SW480 (cell line): Measurements from ENCODE around the gene MFRP.

Experiments used
- DNase-seq: peaks from one replicate; pipeline ENCODE4 v3.0.0-alpha.2; 2016; ENCODE audit warnings: low spot score

Gene MFRP

GRCh38 chr11:119359365-119360214 is 13.1 kb upstream of the MFRP start:
- DNase-seq, result no peak

GRCh38 chr11:119357074-119357473 is 10.6 kb upstream of the MFRP start:
- no peak for DNase-seq

DNA sequence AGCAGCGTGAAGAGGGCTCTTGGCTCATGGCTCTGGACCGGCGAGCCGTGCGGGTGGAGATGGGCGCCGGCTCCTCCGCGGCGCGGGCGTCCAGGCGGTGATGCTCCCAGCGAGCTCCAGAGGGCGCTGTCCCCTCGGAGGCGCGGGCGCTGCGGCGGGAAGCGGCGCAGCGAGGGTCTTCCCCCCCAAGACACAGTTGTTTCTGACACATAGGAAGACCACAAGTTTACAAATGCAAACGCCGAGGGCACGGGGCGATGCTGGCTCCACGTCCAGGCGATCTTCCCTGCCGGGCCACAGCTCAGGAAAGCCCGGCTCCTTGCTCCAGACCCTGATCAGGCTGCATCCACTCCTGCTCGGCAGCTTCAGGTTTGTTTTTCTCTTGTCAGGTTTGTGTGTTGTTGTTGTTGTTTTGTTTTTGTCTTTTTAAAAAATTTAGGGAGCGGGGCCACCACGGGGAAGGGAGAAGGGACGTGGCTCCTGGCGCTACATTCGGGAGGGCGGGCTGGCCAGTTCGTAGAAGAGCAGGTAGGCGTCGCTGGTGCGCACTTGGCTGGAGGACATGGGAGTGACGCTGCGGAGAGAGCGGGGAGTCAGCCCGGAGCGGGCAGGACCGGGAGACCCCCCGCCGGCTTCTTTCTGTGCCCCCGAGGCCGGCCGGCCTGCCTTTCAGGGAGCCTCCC is 10.0 kb upstream of the MFRP start:
- peak; percentile 80 for DNase-seq

DNA sequence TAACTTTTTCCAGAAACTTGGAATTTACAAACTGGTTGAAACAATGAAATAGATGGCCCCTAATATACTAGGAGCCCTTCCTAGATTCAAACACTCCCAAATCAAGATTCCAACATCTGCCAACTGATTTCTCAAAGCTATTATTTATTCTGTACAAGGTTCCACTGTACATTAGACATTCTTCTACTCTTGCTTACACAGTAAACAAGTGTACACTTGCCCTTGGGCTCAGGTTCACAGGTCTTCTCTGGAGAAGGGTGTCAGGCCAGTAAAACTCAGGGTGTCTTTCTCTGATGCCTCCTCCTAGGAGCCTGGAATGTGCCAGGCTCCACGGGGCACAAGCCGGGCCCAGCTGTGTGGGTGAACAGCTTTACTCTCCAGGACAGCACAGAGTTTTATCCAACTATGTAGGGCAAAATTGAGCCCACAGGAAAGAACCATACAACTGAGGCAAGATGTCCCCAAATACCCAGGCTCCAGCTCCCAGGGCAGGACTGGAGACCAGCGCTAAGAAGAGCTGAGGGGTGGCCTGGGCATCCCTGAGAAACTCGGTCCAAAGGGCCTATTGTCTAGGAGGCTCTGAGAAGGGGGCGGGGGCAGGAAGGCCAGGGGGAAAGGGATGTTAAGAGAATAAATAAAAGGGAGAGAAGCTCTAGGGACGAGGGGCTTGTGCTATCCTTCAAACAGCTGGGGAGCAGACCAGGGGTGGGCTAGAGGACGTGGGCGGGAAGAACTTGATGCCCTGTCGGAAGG is 8.8 kb upstream of the MFRP start:
- DNase-seq, result no peak

DNA sequence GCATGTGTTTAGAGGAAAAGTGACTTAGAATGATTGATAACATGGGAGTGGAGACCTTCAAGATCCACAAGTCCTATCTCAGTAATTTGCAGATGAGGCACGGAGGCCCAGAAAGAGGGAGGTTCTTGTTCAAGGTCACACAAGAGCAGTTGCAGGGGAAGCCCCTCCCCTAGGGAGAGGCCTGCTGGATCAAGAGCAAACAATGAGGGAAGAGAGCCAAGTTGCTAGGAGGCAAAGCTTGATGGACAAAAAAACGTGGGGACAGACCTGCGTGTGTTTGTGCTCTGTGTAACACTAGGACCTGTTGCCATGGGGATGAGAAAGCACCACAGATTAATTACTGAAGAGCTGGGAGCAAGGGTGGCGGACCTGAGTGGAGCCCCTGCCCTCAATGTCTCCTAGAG is 6.4 kb upstream of the MFRP start:
- DNase-seq, result no peak

DNA sequence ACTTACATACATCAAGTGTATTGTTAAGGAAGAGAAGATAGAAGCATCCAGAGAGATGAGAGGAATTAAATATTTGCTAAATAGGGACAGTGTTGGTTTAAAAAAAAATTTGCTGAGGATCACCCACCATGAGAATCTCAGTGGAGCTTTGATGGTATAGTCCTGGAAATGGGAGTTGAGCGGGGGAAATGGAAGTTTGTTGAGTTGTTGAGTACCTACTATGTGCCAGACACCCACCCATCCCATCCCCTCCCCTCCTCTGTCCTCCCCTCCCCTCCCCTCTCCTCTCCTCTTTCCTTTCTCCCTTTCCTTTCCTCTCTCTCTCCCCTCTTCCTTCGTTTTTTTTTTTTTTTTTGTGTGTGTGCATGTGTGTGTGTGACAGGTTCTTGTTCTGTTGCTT is 4.7 kb upstream of the MFRP start:
- no peak for DNase-seq

DNA sequence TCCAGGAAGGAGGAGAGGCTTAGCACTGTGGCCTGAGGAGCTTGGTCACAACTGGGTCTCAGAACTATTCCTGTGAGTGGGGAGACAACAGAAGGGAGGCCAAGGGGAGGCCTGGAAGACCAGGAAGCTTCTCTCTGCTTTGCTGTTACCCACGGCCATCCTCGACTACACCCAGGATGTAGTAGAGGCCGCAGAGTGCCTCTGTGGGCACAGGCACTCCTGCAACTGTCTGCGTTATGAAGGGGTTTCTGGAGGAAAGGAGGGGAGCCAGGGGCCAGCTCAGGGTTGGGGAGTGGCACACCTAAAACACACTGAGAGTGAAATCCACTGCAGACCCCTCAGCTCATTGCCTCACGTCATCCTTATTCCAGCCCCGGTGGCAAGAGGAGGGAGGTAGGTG is 3.8 kb upstream of the MFRP start:
- DNase-seq, result no peak

- no peak for DNase-seq
These were observed 1.6 kb upstream of the MFRP start for GRCh38 chr11:119347940-119348605.

GRCh38 chr11:119347242-119347641 is 737 bp upstream of the MFRP start:
- no peak for DNase-seq

DNA sequence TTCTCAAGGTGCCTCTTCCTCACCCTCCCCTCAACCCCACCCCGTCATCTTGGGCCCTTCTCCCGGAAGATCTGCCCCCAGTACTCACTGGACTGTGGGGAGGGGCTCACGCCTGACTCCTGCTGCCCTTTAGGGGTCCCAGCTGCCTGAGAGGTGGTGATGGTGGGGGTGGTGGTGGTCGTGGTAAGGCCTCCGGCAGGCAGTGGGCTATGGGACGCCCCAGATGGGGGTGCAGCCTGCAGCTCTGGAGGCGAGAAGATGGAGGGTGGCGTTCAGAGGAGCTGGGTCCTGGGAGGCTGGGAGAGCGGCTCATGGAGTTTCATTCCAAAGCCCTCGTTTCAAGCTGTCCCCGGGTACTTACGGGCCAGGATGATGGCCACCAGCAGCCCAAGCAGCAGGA is 820 bp downstream of the MFRP start:
- no peak for DNase-seq

- no peak for DNase-seq
These were observed 2.1 kb downstream of the MFRP start for GRCh38 chr11:119344291-119345010.

GRCh38 chr11:119343726-119344125 is 2.8 kb downstream of the MFRP start:
- DNase-seq, result no peak

GRCh38 chr11:119342362-119343130 is 4.0 kb downstream of the MFRP start:
- DNase-seq, result no peak

GRCh38 chr11:119342023-119342300 is 4.5 kb downstream of the MFRP start:
- no peak for DNase-seq

DNA sequence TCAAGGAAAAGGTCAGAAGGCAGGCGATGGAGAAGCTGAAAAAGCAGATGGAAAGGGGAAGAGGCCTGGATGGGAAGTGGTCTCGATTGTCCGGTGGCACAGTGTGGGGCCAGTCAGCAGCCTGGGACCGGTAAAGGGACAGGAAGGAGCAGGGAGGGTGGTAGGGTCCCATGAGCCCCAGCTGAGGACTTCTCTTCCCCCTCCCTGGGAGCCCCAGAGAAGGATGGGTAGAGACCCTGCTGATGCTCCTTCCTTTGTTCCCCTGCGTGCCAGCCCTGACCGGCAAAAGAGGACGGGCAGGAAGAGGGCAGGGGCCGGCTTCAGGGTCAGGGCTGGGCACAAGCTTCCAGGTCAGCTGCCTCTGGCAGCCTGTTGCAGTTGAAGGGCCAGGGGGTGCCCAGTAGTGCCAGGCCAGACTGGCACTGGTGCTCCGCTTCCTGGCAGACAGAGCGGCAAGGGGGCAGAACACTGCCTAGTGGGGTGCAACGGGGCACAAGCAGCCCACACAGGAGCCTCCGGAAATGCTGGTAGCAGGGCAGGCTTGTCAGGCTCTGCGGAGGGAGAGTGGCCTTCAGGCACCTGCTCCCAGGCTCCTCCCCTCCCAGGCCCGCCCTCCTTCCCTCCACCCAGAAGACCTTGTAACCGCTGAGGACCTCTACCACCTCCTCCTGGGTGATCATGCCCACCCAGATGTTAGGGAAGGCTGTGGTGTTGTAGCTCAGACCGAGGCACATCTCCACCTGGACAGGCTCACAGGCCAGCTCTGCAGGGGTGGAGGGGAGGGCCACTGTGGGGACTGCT is 5.1 kb downstream of the MFRP start:
- DNase-seq, result no peak

DNA sequence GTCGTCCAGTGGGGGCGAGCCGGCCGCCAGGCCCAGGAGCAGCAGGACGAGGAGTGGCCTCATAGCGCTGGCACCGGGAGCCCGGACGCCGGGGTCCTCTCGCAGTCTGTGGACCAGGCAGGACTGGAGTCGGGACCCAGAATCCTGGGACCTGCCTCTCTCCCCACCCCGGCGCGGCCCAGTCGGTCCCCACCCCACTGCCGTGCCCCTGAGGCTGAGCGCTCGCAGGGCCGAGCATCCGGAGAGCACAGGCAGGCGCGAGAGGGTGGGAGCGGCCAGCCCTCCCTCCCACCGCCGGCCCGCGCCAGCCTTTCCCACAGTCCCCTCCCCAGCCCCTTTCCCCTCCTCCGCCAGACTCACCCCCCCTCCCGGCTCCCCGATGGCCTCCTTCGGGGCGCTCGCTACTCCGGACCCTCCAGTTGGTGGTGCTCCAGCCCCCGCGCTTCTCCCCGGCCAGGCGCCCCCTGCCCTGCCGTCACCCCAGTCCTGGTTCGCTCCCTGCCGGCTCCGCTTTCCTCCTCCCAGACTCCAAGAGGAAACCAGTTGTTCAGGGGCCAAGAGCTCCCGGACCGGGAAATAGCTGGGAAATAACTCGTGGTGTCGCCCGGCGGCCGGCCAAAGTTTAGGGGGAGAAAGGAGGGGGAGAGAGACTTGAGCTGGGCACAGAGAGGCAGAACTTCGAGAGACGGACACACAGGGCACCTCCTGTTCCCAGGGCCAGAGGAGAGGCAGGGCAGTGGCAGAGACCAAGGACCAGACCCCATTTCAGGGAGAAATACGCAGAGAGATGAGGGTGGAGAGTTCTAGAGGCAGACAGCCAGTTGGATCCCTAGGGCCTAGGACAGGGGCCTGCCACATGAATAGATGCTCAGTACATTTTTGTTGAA is 5.9 kb downstream of the MFRP start, which contains the start of gene C1QTNF5:
Gene C1QTNF5 (minus strand): TSS at position 549 of the 887 bp plus-strand sequence. CDS start 486 bp downstream, at position 63.
- no peak for DNase-seq

GRCh38 chr11:119339589-119340334 is 6.7 kb downstream of the MFRP start:
- DNase-seq, result no peak

DNA sequence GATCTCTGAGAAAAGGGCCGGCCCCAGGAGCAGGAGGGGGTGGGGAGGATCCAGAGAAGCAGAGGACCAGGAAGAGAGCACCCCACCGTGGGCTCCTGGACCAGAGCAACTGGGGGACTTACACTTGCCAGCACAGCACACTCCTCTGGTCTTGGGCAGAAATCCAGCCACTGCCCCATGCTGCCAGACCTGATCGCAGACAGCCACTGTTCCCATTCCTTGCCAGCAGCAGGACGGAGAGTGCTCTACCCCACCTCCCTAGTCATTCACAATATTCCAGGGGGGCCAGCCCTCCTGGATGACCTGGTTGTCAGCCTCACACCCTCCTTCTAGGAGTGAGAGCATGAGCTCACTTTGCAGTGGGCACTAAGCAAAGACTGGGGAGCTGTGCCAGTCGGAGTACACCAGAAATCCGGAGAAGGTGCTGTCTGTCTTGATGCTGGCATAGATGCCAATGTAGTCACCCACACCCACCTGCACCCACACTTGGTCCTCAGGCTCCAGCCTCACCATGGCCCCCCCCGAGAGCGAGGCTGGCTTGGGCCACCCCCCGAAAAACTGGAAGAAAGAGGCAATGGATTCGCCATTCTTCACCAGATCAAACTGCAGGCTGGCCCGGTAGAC is 7.4 kb downstream of the MFRP start:
- no peak for DNase-seq
